SK-N-MC (cell line): ENCODE results near the gene RBPJL.

Source experiments
- EZH2 ChIP-seq: fragments of 200-600 bp; sonication (generic); IDR thresholded peaks from one replicate; pipeline ENCODE4 v1.6.1; 2017; ENCODE audit warnings: antibody characterized with exemption
- FOXP2 ChIP-seq: optimal IDR thresholded peaks from 2 replicates; pipeline ENCODE3; 2011; ENCODE audit warnings: mild to moderate bottlenecking, moderate library complexity; ENCODE audit not compliant: insufficient read depth; ENCODE audit errors: extremely low read length, control extremely low read depth
- POLR2AphosphoS5 ChIP-seq: IDR thresholded peaks from 2 replicates; pipeline ENCODE4 v1.6.1; 2012; ENCODE audit warnings: mild to moderate bottlenecking, low read depth, low read length, borderline replicate concordance

GRCh38 chr20:45336530-45337366 is 30.1 kb downstream of the RBPJL start:
- no peak for TF ChIP-seq EZH2
- TF ChIP-seq POLR2AphosphoS5: no peak
- TF ChIP-seq FOXP2: no peak
